CD8-positive, alpha-beta memory T cell (primary cell): ENCODE results near the gene IQGAP1. TPM values are rescaled to one million over a fixed set of nuclear protein-coding genes. Genes with fewer than 3 reads are reported as not detected.

Source experiments
- CTCF ChIA-PET: fragments of 350-600 bp; sonication (Branson Sonifier 250); formaldehyde crosslinking; loops from one replicate; lab custom pipeline; 2021; ENCODE audit warnings: antibody characterized with exemption; lab: Charles Lee
- POLR2A ChIA-PET: fragments of 350-600 bp; sonication (Branson Sonifier 250); formaldehyde crosslinking; loops from one replicate; lab custom pipeline; 2021; ENCODE audit warnings: antibody characterized with exemption; lab: Charles Lee
- DNase-seq, 5 donors: peaks; one replicate each; pipeline versions ENCODE4 v3.0.0 to v3.0.0-alpha.2; 2020 to 2022; ENCODE audit warnings: mixed read lengths in 1 of 5
- H3K27ac ChIP-seq: one replicate; pipeline ENCODE4 v1.7.0; 2013; ENCODE audit warnings: low read depth, mild to moderate bottlenecking, low read length, moderate library complexity
- H3K27me3 ChIP-seq: 2 replicates; pipeline ENCODE4 v1.7.0; 2013; ENCODE audit warnings: low read length, mild to moderate bottlenecking; ENCODE audit not compliant: insufficient read depth, poor library complexity, severe bottlenecking
- H3K36me3 ChIP-seq: 2 replicates; pipeline ENCODE4 v1.7.0; 2013; ENCODE audit warnings: mild to moderate bottlenecking, low read length, moderate library complexity; ENCODE audit not compliant: insufficient read depth
- H3K4me1 ChIP-seq: 2 replicates; pipeline ENCODE4 v1.7.0; 2013; ENCODE audit warnings: mild to moderate bottlenecking, low read length, moderate library complexity; ENCODE audit not compliant: insufficient read depth
- H3K4me3 ChIP-seq: 2 replicates; pipeline ENCODE4 v1.7.0; 2013; ENCODE audit warnings: mild to moderate bottlenecking, low read length
- H3K9me3 ChIP-seq: 2 replicates; pipeline ENCODE4 v1.7.0; 2013; ENCODE audit warnings: mild to moderate bottlenecking, low read length
- H3K27ac Mint-ChIP-seq, 8 donors: one replicate each; pipeline ENCODE4 v1.8.0; 2020 to 2021; ENCODE audit warnings: mixed read lengths in 8 of 8, mild to moderate bottlenecking in 6 of 8, inconsistent platforms in 3 of 8, moderate library complexity in 3 of 8
- H3K27me3 Mint-ChIP-seq, 2 donors: one replicate each; pipeline ENCODE4 v1.8.0; 2020 to 2021; ENCODE audit warnings: mixed read lengths in 2 of 2, mild to moderate bottlenecking in 1 of 2, moderate library complexity in 1 of 2
- H3K36me3 Mint-ChIP-seq, 3 donors: one replicate each; pipeline ENCODE4 v1.8.0; 2020 to 2021; ENCODE audit warnings: mixed read lengths in 3 of 3, inconsistent platforms in 1 of 3, mild to moderate bottlenecking in 1 of 3
- H3K4me1 Mint-ChIP-seq, 3 donors: one replicate each; pipeline ENCODE4 v1.8.0; 2020 to 2021; ENCODE audit warnings: mixed read lengths in 3 of 3, inconsistent platforms in 1 of 3, mild to moderate bottlenecking in 1 of 3
- H3K4me3 Mint-ChIP-seq, 7 donors: one replicate each; pipeline ENCODE4 v1.8.0; 2020 to 2021; ENCODE audit warnings: mixed read lengths in 7 of 7, mild to moderate bottlenecking in 6 of 7, moderate library complexity in 4 of 7, inconsistent platforms in 2 of 7
- H3K9me3 Mint-ChIP-seq, 5 donors: one replicate each; pipeline ENCODE4 v1.8.0; 2020 to 2022; ENCODE audit warnings: mixed read lengths in 5 of 5, mild to moderate bottlenecking in 3 of 5, moderate library complexity in 2 of 5, inconsistent platforms in 1 of 5
- polyA plus RNA-seq: library from polyadenylated mRNA; unstranded; fragments of 300-500 nt; fragmentation: Illumina TruSeq; gene quantifications from one replicate; pipeline ENCODE4 v1.2.3, GENCODE V29; 2021
- total RNA-seq, 2 experiments: library from RNA; stranded (reverse); gene quantifications; one replicate each; pipeline ENCODE4 v1.2.3, GENCODE V29; 2021

Gene IQGAP1
- total and polyA plus RNA-seq, 3 experiments from 2014 or later, result 151 to 176 (median 173) TPM

- H3K9me3 Mint-ChIP-seq, result peaks cover 5 to 18% (median 10%) of the 10 kb centered on the region in 5 donors
- H3K4me3 ChIP-seq, result peak overlapping the region; percentile 19
- peaks cover 35% of the 10 kb centered on the region for H3K4me1 ChIP-seq
- peaks cover 1 to 11% (median 3%) of the 10 kb centered on the region in 3 donors for H3K36me3 Mint-ChIP-seq
- peak overlapping the region; percentile 0 to 84 (median 72) for H3K4me3 Mint-ChIP-seq
- ChIA-PET POLR2A (interaction anchor here (0.5 to 1.4 kb wide), 2 partner anchors 11 to 141 kb away, joined by 8 to 9 read pairs; partner anchors contain the start of gene IQGAP1), CTCF (interaction anchor here (1.0 to 3.7 kb wide), 5 partner anchors 8 to 555 kb away, joined by 3 to 15 read pairs (median 6); partner anchors contain the start of genes HDDC3 and IQGAP1)
- DNase-seq, result peak; percentile 56 to 81 (median 74)
- peaks cover 39 to 52% (median 48%) of the 10 kb centered on the region in 3 donors for H3K4me1 Mint-ChIP-seq
- H3K36me3 ChIP-seq, result no peaks in the 10 kb centered on the region
- no peaks in the 10 kb centered on the region for H3K27me3 Mint-ChIP-seq
- H3K27ac Mint-ChIP-seq, result peak overlapping the region; percentile 4 to 89 (median 70)
- no peaks in the 10 kb centered on the region for H3K9me3 ChIP-seq
- no peaks in the 10 kb centered on the region for H3K27me3 ChIP-seq
- no peak overlapping the region for H3K27ac ChIP-seq
Observed at GRCh38 chr15:90376789-90377188, 11.3 kb upstream of the IQGAP1 start.

- H3K9me3 Mint-ChIP-seq, result peaks cover 5 to 18% (median 10%) of the 10 kb centered on the region in 5 donors
- CTCF ChIA-PET, result interaction anchor here (2.2 to 2.6 kb wide), 2 partner anchors 19 to 553 kb away, joined by 6 to 7 read pairs; partner anchors contain the start of gene HDDC3
- peaks cover 1 to 11% (median 3%) of the 10 kb centered on the region in 3 donors for H3K36me3 Mint-ChIP-seq
- H3K4me1 Mint-ChIP-seq, result peaks cover 42 to 54% (median 52%) of the 10 kb centered on the region in 3 donors
- Histone ChIP-seq H3K4me1 (peaks cover 35% of the 10 kb centered on the region), H3K27ac (no peak overlapping the region), H3K4me3 (no peak overlapping the region), H3K9me3 (no peaks in the 10 kb centered on the region), H3K27me3 (no peaks in the 10 kb centered on the region), H3K36me3 (no peaks in the 10 kb centered on the region)
- POLR2A ChIA-PET, result interaction anchor here (0.6 kb wide), 1 partner anchor 8 kb away, joined by 3 read pairs; the partner anchor contains the start of gene IQGAP1
- H3K4me3 Mint-ChIP-seq, result peak overlapping the region in 1 of 7 donors; percentile 23
- H3K27me3 Mint-ChIP-seq, result no peaks in the 10 kb centered on the region
- H3K27ac Mint-ChIP-seq, result no peak overlapping the region
- no peak for DNase-seq
Observed at GRCh38 chr15:90379263-90379662, 8.8 kb upstream of the IQGAP1 start.

GRCh38 chr15:90381515-90381914 lies 6.5 kb upstream of the IQGAP1 start:
- Histone ChIP-seq H3K27ac (no peak overlapping the region), H3K36me3 (no peaks in the 10 kb centered on the region), H3K4me1 (peaks cover 25% of the 10 kb centered on the region), H3K4me3 (no peak overlapping the region), H3K27me3 (no peaks in the 10 kb centered on the region), H3K9me3 (no peaks in the 10 kb centered on the region)
- Mint-ChIP-seq H3K4me1 (peaks cover 29 to 39% (median 39%) of the 10 kb centered on the region in 3 donors), H3K27me3 (no peaks in the 10 kb centered on the region), H3K9me3 (peaks cover 5 to 18% (median 10%) of the 10 kb centered on the region in 5 donors), H3K4me3 (no peak overlapping the region), H3K36me3 (peaks cover 1 to 11% (median 3%) of the 10 kb centered on the region in 3 donors), H3K27ac (no peak overlapping the region)
- DNase-seq, result no peak
- CTCF ChIA-PET, result no interaction called here
- POLR2A ChIA-PET, result no interaction called here

- H3K4me1 Mint-ChIP-seq, result peaks cover 23 to 34% (median 33%) of the 10 kb centered on the region in 3 donors
- H3K27ac Mint-ChIP-seq, result no peak overlapping the region
- Histone ChIP-seq H3K4me1 (peaks cover 17% of the 10 kb centered on the region), H3K27ac (no peak overlapping the region), H3K4me3 (no peak overlapping the region), H3K27me3 (no peaks in the 10 kb centered on the region), H3K36me3 (no peaks in the 10 kb centered on the region), H3K9me3 (no peaks in the 10 kb centered on the region)
- ChIA-PET CTCF (interaction anchor here (1.4 kb wide), 1 partner anchor 9 kb away, joined by 4 read pairs; no protein-coding TSS in a partner anchor), POLR2A (no interaction called here)
- no peak overlapping the region for H3K4me3 Mint-ChIP-seq
- peaks cover 5 to 18% (median 10%) of the 10 kb centered on the region in 5 donors for H3K9me3 Mint-ChIP-seq
- H3K27me3 Mint-ChIP-seq, result no peaks in the 10 kb centered on the region
- DNase-seq, result no peak
- H3K36me3 Mint-ChIP-seq, result peaks cover 1 to 8% (median 3%) of the 10 kb centered on the region in 3 donors
Observed at GRCh38 chr15:90382320-90382719, 5.7 kb upstream of the IQGAP1 start.

- Histone ChIP-seq H3K4me1 (peaks cover 30% of the 10 kb centered on the region), H3K36me3 (peaks cover 2% of the 10 kb centered on the region), H3K27ac (no peak overlapping the region), H3K9me3 (no peaks in the 10 kb centered on the region), H3K4me3 (no peak overlapping the region), H3K27me3 (no peaks in the 10 kb centered on the region)
- CTCF ChIA-PET, result interaction anchor here (1.1 kb wide), 1 partner anchor 24 kb away, joined by 3 read pairs; no protein-coding TSS in a partner anchor
- Mint-ChIP-seq H3K27ac (peak overlapping the region in 5 of 8 donors; percentile 26 to 72 (median 68)), H3K4me1 (peaks cover 34 to 43% (median 40%) of the 10 kb centered on the region in 3 donors), H3K4me3 (peak overlapping the region in 3 of 7 donors; percentile 36 to 79 (median 47)), H3K27me3 (no peaks in the 10 kb centered on the region), H3K36me3 (peaks cover 5 to 21% (median 7%) of the 10 kb centered on the region in 3 donors), H3K9me3 (peaks cover 0 to 2% (median 0%) of the 10 kb centered on the region in 5 donors)
- POLR2A ChIA-PET, result no interaction called here
- DNase-seq, result no peak
Observed at GRCh38 chr15:90386221-90386620, 1.8 kb upstream of the IQGAP1 start.

GRCh38 chr15:90388462-90389380 lies 679 bp downstream of the IQGAP1 start:
- no peaks in the 10 kb centered on the region for H3K27me3 Mint-ChIP-seq
- peak overlapping the region; percentile 94 for H3K27ac ChIP-seq
- peak overlapping the region; percentile 86 to 97 (median 96) for H3K27ac Mint-ChIP-seq
- peak overlapping the region; percentile 87 for H3K4me3 ChIP-seq
- no peaks in the 10 kb centered on the region for H3K9me3 Mint-ChIP-seq
- H3K36me3 Mint-ChIP-seq, result peaks cover 5 to 41% (median 23%) of the 10 kb centered on the region in 3 donors
- peaks cover 53 to 68% (median 58%) of the 10 kb centered on the region in 3 donors for H3K4me1 Mint-ChIP-seq
- H3K4me3 Mint-ChIP-seq, result peak overlapping the region; percentile 86 to 96 (median 91)
- POLR2A ChIA-PET, result interaction anchor here (0.8 to 2.5 kb wide), 13 partner anchors 8 to 289 kb away, joined by 3 to 46 read pairs (median 4); partner anchors contain the start of genes CIB1, GDPGP1, NGRN and ZNF774
- no peaks in the 10 kb centered on the region for H3K9me3 ChIP-seq
- CTCF ChIA-PET, result interaction anchor here (0.6 to 2.2 kb wide), 9 partner anchors 8 to 212 kb away, joined by 3 to 22 read pairs (median 4); no protein-coding TSS in a partner anchor
- H3K27me3 ChIP-seq, result no peaks in the 10 kb centered on the region
- H3K4me1 ChIP-seq, result peaks cover 47% of the 10 kb centered on the region
- DNase-seq, result peak in 4 of 5 donors; percentile 44 to 78 (median 56)
- H3K36me3 ChIP-seq, result peaks cover 7% of the 10 kb centered on the region

GRCh38 chr15:90389513-90389912 lies 1.5 kb downstream of the IQGAP1 start:
- Mint-ChIP-seq H3K9me3 (no peaks in the 10 kb centered on the region), H3K27ac (peak overlapping the region; percentile 44 to 97 (median 90)), H3K27me3 (no peaks in the 10 kb centered on the region), H3K4me1 (peaks cover 59 to 75% (median 66%) of the 10 kb centered on the region in 3 donors), H3K36me3 (peaks cover 8 to 46% (median 23%) of the 10 kb centered on the region in 3 donors), H3K4me3 (peak overlapping the region; percentile 82 to 95 (median 88))
- no peak for DNase-seq
- Histone ChIP-seq H3K27ac (no peak overlapping the region), H3K36me3 (peaks cover 7% of the 10 kb centered on the region), H3K27me3 (no peaks in the 10 kb centered on the region), H3K4me1 (peaks cover 54% of the 10 kb centered on the region), H3K4me3 (peak overlapping the region; percentile 87), H3K9me3 (no peaks in the 10 kb centered on the region)
- POLR2A ChIA-PET, result interaction anchor here (2.2 to 2.5 kb wide), 2 partner anchors 11 to 141 kb away, joined by 7 to 46 read pairs; no protein-coding TSS in a partner anchor
- CTCF ChIA-PET, result interaction anchor here (0.6 to 2.2 kb wide), 3 partner anchors 12 to 211 kb away, joined by 3 to 22 read pairs (median 4); no protein-coding TSS in a partner anchor
